IPS DF 4.7 (cell line): ENCODE data around the gene FGF5.

Experiments used
- DNase-seq: peaks from one replicate; pipeline ENCODE4 v3.0.0-alpha.2; 2013; ENCODE audit warnings: low spot score; ENCODE audit errors: extremely low read depth

Gene FGF5

GRCh38 chr4:80335554-80336358 is 69.3 kb downstream of the FGF5 start, which contains the start of gene CFAP299:
Gene CFAP299 (plus strand): TSS chr4:80335730.
- DNase-seq: peak; percentile 71

GRCh38 chr4:80336582-80336981 is 70.1 kb downstream of the FGF5 start:
- peak; percentile 56 for DNase-seq

- no peak for DNase-seq
Observed at GRCh38 chr4:80340036-80340435, 73.6 kb downstream of the FGF5 start.
